HG03342 (cell line): ENCODE measurements around the gene RBX1.

Experiments used
- ATAC-seq: cut with Tn5 transposase; IDR thresholded peaks from one replicate; pipeline ENCODE4 v1.9.1; 2021; ENCODE audit warnings: mild to moderate bottlenecking, moderate library complexity; ENCODE audit not compliant: unreplicated experiment

The RBX1 gene

GRCh38 chr22:41021061-41021612 lies 70.0 kb downstream of the RBX1 start:
- no peak for ATAC-seq

- ATAC-seq = peak; percentile 61
Measured at GRCh38 chr22:41021613-41022454, 70.7 kb downstream of the RBX1 start.

- peak; percentile 60 for ATAC-seq
Measured at GRCh38 chr22:41022470-41023298, 71.5 kb downstream of the RBX1 start.
